WI38 (cell line): Measurements from ENCODE around the gene TNFSF8.

Source experiments
- H3K4me3 ChIP-seq: 2 replicates; pipeline ENCODE4 v1.5.1; 2011; ENCODE audit warnings: low read depth, mild to moderate bottlenecking, control low read depth, low read length
- CTCF ChIP-seq: IDR thresholded peaks from 2 replicates; pipeline ENCODE4 v1.5.1; 2012; ENCODE audit warnings: low read depth, mild to moderate bottlenecking, control low read depth, low read length

TNFSF8 gene

GRCh38 chr9:114889802-114890224, 40.6 kb downstream of the TNFSF8 start:
- no peak overlapping the region for H3K4me3 ChIP-seq
- no peak for TF ChIP-seq CTCF

DNA sequence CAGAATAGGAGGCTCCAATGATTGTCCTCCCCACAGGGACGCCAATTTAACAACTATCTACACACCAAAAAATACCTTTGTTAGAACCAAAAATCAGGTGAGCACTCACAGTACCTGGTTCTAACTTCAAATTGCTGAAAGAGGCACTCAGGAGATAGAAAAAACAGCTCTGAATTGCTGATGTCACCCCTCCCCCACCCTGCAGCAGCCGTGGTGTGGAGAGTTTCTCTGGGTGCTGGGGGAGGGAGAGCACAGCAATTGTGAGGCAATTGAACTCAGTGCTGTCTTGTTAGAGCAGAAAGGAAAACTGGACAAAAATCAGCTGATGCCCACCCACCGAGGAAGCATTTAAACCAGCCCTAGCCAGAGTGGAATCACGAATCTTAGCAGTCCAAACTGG, 41.8 kb downstream of the TNFSF8 start:
- no peak for TF ChIP-seq CTCF
- H3K4me3 ChIP-seq: no peak overlapping the region

DNA sequence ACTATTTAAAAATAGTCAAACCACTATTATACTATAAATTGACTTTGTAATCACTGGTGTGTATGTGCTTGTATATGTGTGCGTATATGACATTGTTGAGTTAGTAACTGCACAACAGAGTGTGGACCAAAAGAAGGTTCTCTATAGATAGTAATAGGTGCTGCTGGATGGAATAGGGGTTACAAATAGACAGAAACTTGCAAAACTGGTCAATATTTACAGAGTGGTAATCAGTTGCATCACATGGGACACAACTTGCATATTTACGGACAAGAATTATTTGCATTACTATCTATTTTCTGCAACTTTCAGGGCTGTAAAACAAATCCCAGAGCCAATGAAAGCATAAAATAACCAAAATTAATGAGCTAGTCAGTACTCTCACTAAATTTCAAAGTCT, 42.4 kb downstream of the TNFSF8 start:
- no peak overlapping the region for H3K4me3 ChIP-seq
- TF ChIP-seq CTCF: no peak

- TF ChIP-seq CTCF: no peak
- H3K4me3 ChIP-seq: no peak overlapping the region
Measured at GRCh38 chr9:114884787-114885452, 45.5 kb downstream of the TNFSF8 start.

GRCh38 chr9:114883709-114884108, 46.7 kb downstream of the TNFSF8 start:
- no peak for TF ChIP-seq CTCF

GRCh38 chr9:114880291-114880745, 50.1 kb downstream of the TNFSF8 start:
- no peak for TF ChIP-seq CTCF
- no peak overlapping the region for H3K4me3 ChIP-seq

More at GRCh38 chr9:114883709-114884108, 46.7 kb downstream of the TNFSF8 start:
- no peak overlapping the region for H3K4me3 ChIP-seq

GRCh38 chr9:114878879-114879564, 51.4 kb downstream of the TNFSF8 start:
- TF ChIP-seq CTCF: no peak

More at GRCh38 chr9:114878879-114879564, 51.4 kb downstream of the TNFSF8 start:
- H3K4me3 ChIP-seq: no peak overlapping the region
